DOHH2 (cell line): ENCODE results near the gene RGS3.

ENCODE experiments used
- H3F3A ChIP-seq: fragments of 200-600 bp; sonication (generic), shearing (Covaris generic); 2 replicates; pipeline ENCODE4 v1.6.0; 2016; ENCODE audit warnings: antibody characterized with exemption, mild to moderate bottlenecking; ENCODE audit not compliant: control insufficient read depth, insufficient read depth
- H3K27ac ChIP-seq: fragments of 200-600 bp; sonication (generic); 2 replicates; pipeline ENCODE4 v1.5.1; 2014; ENCODE audit warnings: low read depth, mild to moderate bottlenecking, low read length, moderate library complexity
- H3K27me3 ChIP-seq: fragments of 200-600 bp; sonication (generic); 2 replicates; pipeline ENCODE4 v1.6.1; 2014; ENCODE audit warnings: mild to moderate bottlenecking, low read length, mixed read lengths; ENCODE audit not compliant: control insufficient read depth
- H3K36me3 ChIP-seq: fragments of 200-600 bp; sonication (generic); 2 replicates; pipeline ENCODE4 v1.6.1; 2014; ENCODE audit warnings: mild to moderate bottlenecking, low read length, moderate library complexity, mixed read lengths; ENCODE audit not compliant: control insufficient read depth
- H3K4me1 ChIP-seq: fragments of 200-600 bp; sonication (generic); 2 replicates; pipeline ENCODE4 v1.6.1; 2014; ENCODE audit warnings: mild to moderate bottlenecking, low read length, mixed read lengths; ENCODE audit not compliant: control insufficient read depth
- H3K4me2 ChIP-seq: fragments of 200-600 bp; sonication (generic); 2 replicates; pipeline ENCODE4 v1.6.0; 2014; ENCODE audit warnings: mild to moderate bottlenecking, low read length, moderate library complexity
- H3K4me3 ChIP-seq: fragments of 200-600 bp; sonication (generic); 2 replicates; pipeline ENCODE4 v1.5.1; 2014; ENCODE audit warnings: mild to moderate bottlenecking, low read length, mixed read lengths
- H3K79me2 ChIP-seq: fragments of 200-600 bp; sonication (generic); 2 replicates; pipeline ENCODE4 v1.6.1; 2014; ENCODE audit warnings: mild to moderate bottlenecking, low read length, mixed read lengths; ENCODE audit not compliant: control insufficient read depth
- H3K9me2 ChIP-seq: fragments of 200-600 bp; sonication (generic); replicated peaks from 2 replicates; pipeline ENCODE4 v1.6.1; 2014; ENCODE audit warnings: mild to moderate bottlenecking, low read length, mixed read lengths; ENCODE audit not compliant: control insufficient read depth
- H3K9me3 ChIP-seq: fragments of 200-600 bp; sonication (generic); 2 replicates; pipeline ENCODE4 v1.6.1; 2014; ENCODE audit warnings: antibody characterized with exemption, low read length, mixed read lengths; ENCODE audit not compliant: control insufficient read depth, insufficient read depth
- H4K20me1 ChIP-seq: fragments of 200-600 bp; sonication (generic); 2 replicates; pipeline ENCODE4 v1.6.0; 2014; ENCODE audit warnings: low read depth, mild to moderate bottlenecking, antibody characterized with exemption, low read length, moderate library complexity; ENCODE audit not compliant: control insufficient read depth, insufficient read depth
- EZH2phosphoT487 ChIP-seq: fragments of 200-600 bp; sonication (generic); IDR thresholded peaks from 2 replicates; pipeline ENCODE4 v1.6.1; 2017; ENCODE audit warnings: borderline replicate concordance, mild to moderate bottlenecking, antibody characterized with exemption, low read length, moderate library complexity, mixed read lengths
- TF ChIP-seq, protein P1 (sequence below): fragments of 200-600 bp; sonication (generic); IDR thresholded peaks from one replicate; pipeline ENCODE4 v1.5.1; 2014; ENCODE audit warnings: antibody characterized with exemption, mild to moderate bottlenecking, low read depth, low read length; ENCODE audit not compliant: poor library complexity, severe bottlenecking

The RGS3 gene

DNA sequence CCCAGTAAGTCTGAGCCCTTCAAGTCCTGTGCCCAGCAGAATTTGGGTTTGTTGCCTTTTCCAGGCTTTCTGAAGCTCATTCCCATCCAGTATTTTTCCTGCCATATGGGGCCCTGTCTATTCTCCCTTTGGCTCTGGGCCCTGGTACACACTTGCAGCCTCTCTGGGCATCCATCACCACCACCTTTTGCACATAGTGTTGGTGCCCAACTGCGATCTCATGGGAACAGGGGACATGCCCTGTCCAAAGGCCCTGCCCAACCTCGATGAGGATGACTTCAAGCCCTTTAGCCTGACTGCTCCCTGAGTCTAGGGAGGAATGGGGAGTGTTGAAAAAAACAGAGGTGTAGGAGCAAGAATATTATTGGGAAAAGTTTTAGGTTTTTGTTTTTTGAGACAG is 11.5 kb downstream of the RGS3 start:
- Histone ChIP-seq H3K27ac (no peak overlapping the region), H4K20me1 (no peaks in the 10 kb centered on the region), H3K4me3 (no peak overlapping the region), H3K9me2 (no peaks in the 10 kb centered on the region), H3K36me3 (no peaks in the 10 kb centered on the region), H3K4me1 (no peaks in the 10 kb centered on the region), H3K9me3 (no peaks in the 10 kb centered on the region), H3F3A (no peaks in the 10 kb centered on the region), H3K4me2 (no peak overlapping the region), H3K27me3 (peaks cover 21% of the 10 kb centered on the region), H3K79me2 (no peaks in the 10 kb centered on the region)
- no peak for TF ChIP-seq EZH2phosphoT487
- TF ChIP-seq, protein P1, sequence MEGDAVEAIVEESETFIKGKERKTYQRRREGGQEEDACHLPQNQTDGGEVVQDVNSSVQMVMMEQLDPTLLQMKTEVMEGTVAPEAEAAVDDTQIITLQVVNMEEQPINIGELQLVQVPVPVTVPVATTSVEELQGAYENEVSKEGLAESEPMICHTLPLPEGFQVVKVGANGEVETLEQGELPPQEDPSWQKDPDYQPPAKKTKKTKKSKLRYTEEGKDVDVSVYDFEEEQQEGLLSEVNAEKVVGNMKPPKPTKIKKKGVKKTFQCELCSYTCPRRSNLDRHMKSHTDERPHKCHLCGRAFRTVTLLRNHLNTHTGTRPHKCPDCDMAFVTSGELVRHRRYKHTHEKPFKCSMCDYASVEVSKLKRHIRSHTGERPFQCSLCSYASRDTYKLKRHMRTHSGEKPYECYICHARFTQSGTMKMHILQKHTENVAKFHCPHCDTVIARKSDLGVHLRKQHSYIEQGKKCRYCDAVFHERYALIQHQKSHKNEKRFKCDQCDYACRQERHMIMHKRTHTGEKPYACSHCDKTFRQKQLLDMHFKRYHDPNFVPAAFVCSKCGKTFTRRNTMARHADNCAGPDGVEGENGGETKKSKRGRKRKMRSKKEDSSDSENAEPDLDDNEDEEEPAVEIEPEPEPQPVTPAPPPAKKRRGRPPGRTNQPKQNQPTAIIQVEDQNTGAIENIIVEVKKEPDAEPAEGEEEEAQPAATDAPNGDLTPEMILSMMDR = no peak

DNA sequence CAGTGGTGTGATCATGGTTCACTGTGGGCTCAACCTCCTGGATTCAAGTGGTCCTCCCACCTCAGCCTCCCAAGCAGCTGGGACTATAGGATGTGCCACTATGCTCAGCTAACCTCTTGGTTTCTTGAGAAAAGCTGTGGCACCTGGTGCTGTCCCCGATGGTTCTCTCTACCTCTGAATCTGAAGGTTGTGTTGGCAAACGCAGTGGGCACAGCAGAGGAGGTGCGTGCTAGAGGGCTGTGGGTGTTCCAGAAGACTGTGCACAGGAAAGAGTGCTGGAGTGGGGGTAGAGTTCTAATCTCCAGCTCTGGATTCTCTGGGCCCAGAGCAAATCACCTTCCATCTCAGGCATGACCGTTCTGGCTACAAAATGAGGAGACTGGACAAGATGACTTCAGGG is 12.5 kb downstream of the RGS3 start:
- Histone ChIP-seq H3K9me2 (no peaks in the 10 kb centered on the region), H3K79me2 (no peaks in the 10 kb centered on the region), H3K4me1 (no peaks in the 10 kb centered on the region), H3F3A (no peaks in the 10 kb centered on the region), H3K27me3 (peaks cover 21% of the 10 kb centered on the region), H3K27ac (no peak overlapping the region), H3K4me3 (no peak overlapping the region), H3K4me2 (no peak overlapping the region), H3K9me3 (no peaks in the 10 kb centered on the region), H3K36me3 (no peaks in the 10 kb centered on the region), H4K20me1 (no peaks in the 10 kb centered on the region)
- TF ChIP-seq, protein P1 = no peak
- TF ChIP-seq EZH2phosphoT487 = no peak

GRCh38 chr9:113476511-113476916 is 13.0 kb downstream of the RGS3 start:
- Histone ChIP-seq H3F3A (no peaks in the 10 kb centered on the region), H3K4me1 (no peaks in the 10 kb centered on the region), H4K20me1 (no peaks in the 10 kb centered on the region), H3K4me3 (no peak overlapping the region), H3K4me2 (no peak overlapping the region), H3K27me3 (peaks cover 21% of the 10 kb centered on the region), H3K36me3 (no peaks in the 10 kb centered on the region), H3K9me2 (no peaks in the 10 kb centered on the region), H3K79me2 (no peaks in the 10 kb centered on the region), H3K27ac (no peak overlapping the region), H3K9me3 (no peaks in the 10 kb centered on the region)
- TF ChIP-seq, protein P1 = no peak
- TF ChIP-seq EZH2phosphoT487 = no peak

DNA sequence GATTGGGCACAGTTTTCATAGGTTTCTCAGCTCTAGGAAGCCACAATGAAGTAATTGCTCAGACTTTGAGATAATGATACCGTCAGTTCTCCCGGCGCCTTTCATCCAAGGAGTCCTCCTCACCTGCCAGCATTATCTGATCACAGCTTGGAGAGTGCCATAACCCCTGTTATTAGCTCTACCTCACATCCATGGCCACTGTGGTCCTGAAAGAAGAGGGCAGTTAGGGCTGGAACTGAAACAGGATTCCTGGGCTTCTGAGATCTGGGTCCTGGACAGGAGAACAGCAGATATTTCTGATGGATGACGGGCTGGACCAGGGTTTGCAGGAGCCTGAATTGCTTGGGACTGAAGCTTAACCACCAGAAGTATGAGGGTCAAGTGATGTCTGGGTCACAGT is 13.5 kb downstream of the RGS3 start:
- no peaks in the 10 kb centered on the region for H3F3A ChIP-seq
- H3K27me3 ChIP-seq = peaks cover 21% of the 10 kb centered on the region
- no peaks in the 10 kb centered on the region for H3K4me1 ChIP-seq
- H3K4me2 ChIP-seq = no peak overlapping the region
- no peak for TF ChIP-seq EZH2phosphoT487
- TF ChIP-seq, protein P1 = no peak
- H3K79me2 ChIP-seq = no peaks in the 10 kb centered on the region
- no peak overlapping the region for H3K27ac ChIP-seq
- no peaks in the 10 kb centered on the region for H3K36me3 ChIP-seq
- no peaks in the 10 kb centered on the region for H4K20me1 ChIP-seq
- no peaks in the 10 kb centered on the region for H3K9me3 ChIP-seq
- no peak overlapping the region for H3K4me3 ChIP-seq
- no peaks in the 10 kb centered on the region for H3K9me2 ChIP-seq
